Mucosa of descending colon (tissue), 3 donors: Measurements from ENCODE around the gene IL7R. TPM values are rescaled to one million over a fixed set of nuclear protein-coding genes. Genes with fewer than 3 reads are reported as not detected.
"Not testable (repeated sequence)": the region's sequence is repeated elsewhere in the genome, so short reads cannot be mapped to it uniquely, and the experiment has no call there.

Source experiments
- ATAC-seq: fragments of 200-7000 bp; cut with Tn5 transposase; one replicate; pipeline ENCODE4 v1.9.1; 2020; ENCODE audit warnings: mild to moderate bottlenecking, moderate library complexity
- DNase-seq, 3 donors: peaks; one replicate each; pipeline ENCODE4 v3.0.0-alpha.2; 2020
- H3K36me3 ChIP-seq: fragments of 200-600 bp; one replicate; pipeline ENCODE4 v1.8.0; 2021; ENCODE audit warnings: low read depth, mild to moderate bottlenecking
- H3K4me1 ChIP-seq: fragments of 200-600 bp; one replicate; pipeline ENCODE4 v1.8.0; 2021; ENCODE audit warnings: low read depth, mild to moderate bottlenecking
- H3K4me3 ChIP-seq: fragments of 200-600 bp; one replicate; pipeline ENCODE4 v1.8.0; 2021; ENCODE audit warnings: mild to moderate bottlenecking
- H3K9me3 ChIP-seq: fragments of 200-600 bp; one replicate; pipeline ENCODE4 v1.8.0; 2021; ENCODE audit warnings: mild to moderate bottlenecking
- CTCF ChIP-seq: fragments of 200-600 bp; IDR thresholded peaks from one replicate; pipeline ENCODE4 v1.8.0; 2022; ENCODE audit warnings: antibody characterized with exemption, mild to moderate bottlenecking
- intact Hi-C, 2 donors: fragments of 100-400 bp; cut with DNase I in 1 of 2; cut with micrococcal nuclease in 1 of 2; formaldehyde crosslinking; loops; one replicate each; pipeline versions ENCODE4 v1.11.0 to v1.11.1; 2022; cut with DNase I, micrococcal nuclease
- total RNA-seq, 3 donors: library from RNA; stranded (reverse); fragmentation: NEBNext Ultra II Directional in 2 of 3; extraction: Animal tissue kit (Norgen Biotek cat#: 25700) in 2 of 3; gene quantifications; one replicate each; pipeline versions ENCODE4 v1.2.1 to v1.2.4, GENCODE V29; 2021 to 2023
- donor health status: DM: no; HTN: no; CAD: no; lungs with moderate emphysema.
- donor health status: DM: no; HTN: no; CAD: no.
- donor health status: DM: no; HTN: yes; CAD: no.

The IL7R gene
- total RNA-seq, 3 donors from 2014 or later, result 6.6 to 16.9 (median 10.4) TPM

- no peak for TF ChIP-seq CTCF
- intact Hi-C loops, result no loop called here
- Histone ChIP-seq H3K36me3 (no peaks in the 10 kb centered on the region), H3K4me3 (no peak overlapping the region), H3K4me1 (no peaks in the 10 kb centered on the region), H3K9me3 (peaks cover 17% of the 10 kb centered on the region)
- no peak for DNase-seq
- ATAC-seq, result no peak
Observed at GRCh38 chr5:35842856-35843255, 13.8 kb upstream of the IL7R start.

- H3K36me3 ChIP-seq, H3K4me1 ChIP-seq, ATAC-seq, H3K4me3 ChIP-seq, DNase-seq, intact Hi-C loops: not testable (repeated sequence)
- peaks cover 17% of the 10 kb centered on the region for H3K9me3 ChIP-seq
Observed at GRCh38 chr5:35845508-35845907, 11.2 kb upstream of the IL7R start.

GRCh38 chr5:35847491-35847890, 9.2 kb upstream of the IL7R start:
- ATAC-seq (no peak), DNase-seq (no peak)
- no peak for TF ChIP-seq CTCF

GRCh38 chr5:35847961-35848360, 8.7 kb upstream of the IL7R start:
- H3K9me3 ChIP-seq, result peaks cover 17% of the 10 kb centered on the region
- no peaks in the 10 kb centered on the region for H3K36me3 ChIP-seq
- H3K4me3 ChIP-seq, result no peak overlapping the region
- H3K4me1 ChIP-seq, result no peaks in the 10 kb centered on the region
- TF ChIP-seq CTCF, result no peak
- intact Hi-C loops, result no loop called here
- DNase-seq (no peak), ATAC-seq (no peak)

More at GRCh38 chr5:35847491-35847890, 9.2 kb upstream of the IL7R start:
- no peak overlapping the region for H3K4me3 ChIP-seq
- intact Hi-C loops, result no loop called here
- no peaks in the 10 kb centered on the region for H3K36me3 ChIP-seq
- H3K4me1 ChIP-seq, result no peaks in the 10 kb centered on the region
- H3K9me3 ChIP-seq, result peaks cover 17% of the 10 kb centered on the region

- ATAC-seq (no peak), DNase-seq (no peak)
- H3K36me3 ChIP-seq, result no peaks in the 10 kb centered on the region
- H3K9me3 ChIP-seq, result peaks cover 11% of the 10 kb centered on the region
- no peaks in the 10 kb centered on the region for H3K4me1 ChIP-seq
- TF ChIP-seq CTCF, result no peak
- intact Hi-C loops, result no loop called here
- H3K4me3 ChIP-seq, result no peak overlapping the region
Observed at GRCh38 chr5:35849860-35850259, 6.8 kb upstream of the IL7R start.

- DNase-seq (no peak), ATAC-seq (no peak)
- H3K36me3 ChIP-seq, result no peaks in the 10 kb centered on the region
- no peak for TF ChIP-seq CTCF
- H3K4me1 ChIP-seq, result no peaks in the 10 kb centered on the region
- no peak overlapping the region for H3K4me3 ChIP-seq
- H3K9me3 ChIP-seq, result no peaks in the 10 kb centered on the region
- intact Hi-C loops, result no loop called here
Observed at GRCh38 chr5:35850967-35851680, 5.6 kb upstream of the IL7R start.
